ENCODE data around the gene EPN3. TPM values are rescaled to one million over a fixed set of nuclear protein-coding genes. Genes with fewer than 3 reads are reported as not detected.

Gene EPN3
- total RNA-seq, result 0.31 TPM

- DNase-seq, result no peak
Measured at GRCh38 chr17:50532452-50533024, at the start of gene EPN3. Gene EPN3 (plus strand): TSS chr17:50532735. CDS start chr17:50536557, 3,822 bp downstream.

- no peak for DNase-seq
Measured at GRCh38 chr17:50483266-50483665, 49.3 kb upstream of the EPN3 start.

DNA sequence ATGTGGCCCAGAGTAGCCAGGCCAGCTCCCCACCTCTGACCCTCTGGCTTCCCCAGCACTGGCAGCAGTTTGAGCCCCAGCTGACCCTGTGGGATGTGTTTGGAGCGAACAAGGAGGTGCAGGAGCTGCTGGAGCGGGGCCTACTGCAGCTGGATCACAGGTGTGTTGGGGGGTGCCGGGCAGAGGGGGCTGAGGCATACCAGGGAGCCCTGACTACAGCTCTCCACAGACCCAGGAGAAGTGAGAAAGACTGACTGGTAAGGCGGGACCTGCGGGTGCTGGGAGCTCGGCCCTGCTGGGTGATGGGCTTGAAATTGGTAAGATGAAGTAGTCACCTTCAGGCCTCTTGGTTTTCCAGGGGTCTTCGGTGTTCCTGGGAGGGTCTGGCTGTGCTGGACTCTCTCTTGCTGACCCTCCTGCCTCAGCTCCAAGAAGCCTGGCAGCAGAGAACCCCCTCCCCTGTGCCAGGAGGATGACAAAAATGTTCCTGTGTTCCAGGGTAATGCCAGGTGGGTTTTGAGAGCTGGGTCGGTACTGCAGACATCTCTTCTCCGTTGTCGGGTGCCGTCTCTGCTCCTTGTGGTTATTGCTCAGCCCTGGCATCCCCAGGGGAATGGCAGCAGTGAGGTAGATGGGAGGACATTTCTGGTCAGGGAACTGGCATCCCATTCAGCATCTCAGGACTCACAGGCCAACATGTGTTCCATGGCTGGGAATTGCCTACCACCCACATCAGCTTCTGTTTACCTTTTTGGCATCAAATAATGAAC lies 48.0 kb upstream of the EPN3 start:
- no peak for DNase-seq

GRCh38 chr17:50487213-50488096 lies 45.1 kb upstream of the EPN3 start:
- no peak for DNase-seq

GRCh38 chr17:50488880-50489279 lies 43.7 kb upstream of the EPN3 start:
- DNase-seq, result no peak

DNA sequence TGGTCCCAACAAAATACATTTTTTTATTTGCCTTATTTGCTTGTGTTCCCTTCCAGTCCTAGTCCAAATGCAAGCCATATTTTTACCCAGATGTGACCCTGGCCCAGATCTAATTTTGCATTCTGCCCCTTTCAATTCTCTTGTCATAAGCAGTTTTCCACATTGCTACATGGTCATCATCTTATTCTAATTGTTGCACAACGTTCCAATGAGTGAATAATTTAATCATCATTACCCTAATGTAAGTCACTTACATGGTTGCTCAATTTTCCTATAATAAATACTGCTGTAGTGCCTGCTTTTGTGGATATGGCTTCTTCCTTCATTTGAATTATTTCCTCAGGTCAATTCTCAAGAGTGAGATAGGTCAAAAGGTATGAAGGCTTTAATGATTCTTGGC lies 41.0 kb upstream of the EPN3 start:
- no peak for DNase-seq

GRCh38 chr17:50492214-50492613 lies 40.3 kb upstream of the EPN3 start:
- DNase-seq, result no peak

- no peak for DNase-seq
Measured at GRCh38 chr17:50493744-50494143, 38.8 kb upstream of the EPN3 start.

- DNase-seq, result no peak
Measured at GRCh38 chr17:50495217-50495823, 37.2 kb upstream of the EPN3 start.

DNA sequence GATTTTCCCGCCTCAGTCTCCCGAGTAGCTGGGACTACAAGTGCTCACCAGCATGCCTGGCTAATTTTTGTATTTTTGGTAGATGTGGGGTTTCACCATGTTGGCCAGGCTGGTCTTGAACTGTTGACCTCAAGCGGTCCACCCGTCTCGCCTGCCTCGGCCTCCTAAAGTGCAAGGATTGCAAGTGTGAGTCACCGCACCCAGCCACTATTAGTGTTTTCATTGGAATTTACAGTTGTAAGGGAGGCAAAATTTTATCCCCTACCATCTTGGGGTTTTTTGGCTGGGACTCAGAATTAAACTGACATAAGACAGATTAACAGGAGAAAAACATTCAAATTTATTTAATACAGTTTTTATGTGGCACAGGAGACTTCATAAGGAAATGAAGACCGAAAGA lies 36.6 kb upstream of the EPN3 start:
- no peak for DNase-seq

DNA sequence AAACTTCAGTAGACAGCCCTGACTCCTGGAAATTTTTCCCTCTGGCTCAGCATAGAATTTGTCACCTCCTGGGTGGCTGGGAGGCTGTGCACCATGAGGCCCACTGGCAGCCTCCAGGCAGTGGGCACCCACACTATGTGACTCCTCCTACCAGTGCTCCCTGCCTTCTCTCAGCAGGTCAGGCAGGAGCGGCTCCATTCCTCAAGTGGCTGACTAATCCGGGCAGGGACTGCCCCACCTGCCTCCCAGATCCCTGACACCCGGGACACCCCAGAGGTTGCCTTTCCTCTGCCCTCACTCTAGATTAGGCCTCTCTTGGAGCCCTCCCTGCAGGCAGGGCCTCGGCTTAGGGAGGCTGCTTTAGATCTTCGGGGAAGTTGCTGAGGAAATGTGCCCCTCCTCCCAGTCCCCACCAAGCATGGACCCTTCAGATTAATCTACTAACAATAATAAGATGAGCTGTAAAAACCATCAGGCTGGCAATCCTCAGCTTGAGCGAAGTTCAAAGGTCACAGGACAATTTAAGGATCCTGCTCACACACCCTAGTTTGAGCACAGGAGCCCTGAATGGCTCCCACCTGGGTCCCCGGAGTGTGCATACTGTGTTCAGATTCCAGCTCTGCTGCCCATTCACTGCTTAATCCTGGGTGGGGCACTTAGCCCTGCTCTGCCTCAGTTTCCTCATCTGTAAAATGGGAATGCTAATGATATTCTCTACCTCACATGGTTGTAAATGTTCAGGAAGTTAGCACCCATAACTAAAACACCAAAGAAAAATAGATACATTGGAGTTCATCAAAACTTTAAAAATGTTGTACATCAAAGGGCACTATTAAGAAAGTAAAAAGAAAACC lies 34.3 kb upstream of the EPN3 start:
- no peak for DNase-seq

- DNase-seq, result no peak
Measured at GRCh38 chr17:50499270-50499669, 33.3 kb upstream of the EPN3 start.

DNA sequence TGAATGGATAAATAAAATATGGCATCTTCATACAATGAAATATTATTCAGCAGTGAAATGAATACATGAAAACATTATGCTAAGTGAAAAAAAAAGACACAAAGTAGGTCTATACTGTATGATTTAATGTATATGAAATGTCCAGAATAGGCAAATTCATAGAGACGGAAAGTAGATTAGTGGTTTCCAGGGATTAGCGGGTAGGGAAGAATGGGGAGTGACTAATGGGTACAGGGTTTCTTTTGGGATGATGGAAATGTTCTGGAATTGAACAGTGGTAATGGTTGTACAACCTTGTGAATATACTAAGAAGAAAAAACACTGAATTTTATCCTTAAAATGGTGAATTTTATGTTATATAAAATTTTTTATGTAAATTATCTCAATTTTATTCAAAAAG lies 32.8 kb upstream of the EPN3 start:
- DNase-seq, result no peak

DNA sequence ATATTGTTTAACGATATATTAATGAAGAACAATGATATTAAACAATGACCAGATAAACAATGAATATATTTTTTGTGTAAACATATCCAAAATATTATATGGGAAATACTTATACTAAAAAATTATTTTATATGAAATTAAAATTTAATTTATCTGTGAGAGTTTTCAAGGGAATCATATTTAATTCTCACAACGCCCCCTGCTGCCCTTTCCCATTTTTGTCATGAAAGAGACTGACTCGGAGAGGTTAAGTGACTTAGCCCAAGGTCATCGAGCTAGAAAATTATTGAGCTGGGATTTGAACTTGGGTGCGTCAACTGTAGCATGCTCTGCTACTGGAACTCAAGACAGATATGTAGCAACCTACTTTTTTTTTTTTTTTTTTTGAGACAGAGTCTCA lies 31.5 kb upstream of the EPN3 start:
- DNase-seq, result no peak

GRCh38 chr17:50502301-50502990 lies 30.1 kb upstream of the EPN3 start:
- DNase-seq, result no peak

DNA sequence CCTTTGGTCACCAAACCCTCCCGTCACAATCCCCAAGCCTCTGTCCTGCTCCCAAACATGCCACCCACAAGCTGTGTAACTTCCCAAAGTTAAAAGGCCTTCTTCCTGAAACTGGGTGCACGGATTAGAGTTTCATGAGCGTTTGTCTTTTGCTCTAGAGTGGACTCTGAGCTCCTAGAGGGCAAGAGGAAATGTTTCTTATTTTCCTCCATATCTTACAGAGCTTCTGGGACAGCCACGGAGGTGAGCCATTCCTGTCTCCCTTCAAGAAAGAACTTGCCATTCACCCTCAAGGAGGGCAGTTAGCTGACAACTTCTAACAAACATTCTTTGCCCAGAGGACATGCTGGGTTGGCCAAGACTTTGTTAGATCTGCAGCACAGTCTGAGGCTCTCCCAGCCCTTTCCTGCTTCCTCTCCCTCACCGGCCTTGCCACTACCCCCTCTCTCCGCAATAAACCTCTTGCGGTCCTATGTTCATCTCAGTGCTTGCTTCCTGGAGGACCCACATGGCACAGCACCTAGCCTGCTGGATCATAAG lies 26.9 kb upstream of the EPN3 start:
- no peak for DNase-seq

DNA sequence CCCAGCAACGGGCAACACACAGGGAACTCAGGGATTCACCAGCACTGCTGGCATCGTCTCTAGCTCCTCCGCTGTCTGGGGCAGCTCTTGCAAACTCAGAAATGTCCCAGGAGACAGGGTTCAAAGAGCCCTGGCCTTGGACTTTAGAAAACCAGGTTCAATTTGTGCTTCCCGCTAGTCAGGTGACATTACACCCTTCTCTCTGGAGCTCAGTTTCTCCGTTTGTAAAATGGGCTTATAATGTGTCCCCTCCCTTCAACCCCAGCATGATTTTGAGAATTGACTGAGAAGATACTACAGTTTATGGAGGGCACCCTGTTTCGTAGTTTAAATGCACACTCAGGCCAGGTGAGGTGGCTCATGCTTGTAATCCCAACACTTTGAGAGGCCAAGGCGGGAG lies 26.2 kb upstream of the EPN3 start:
- no peak for DNase-seq

GRCh38 chr17:50507871-50508572 lies 24.5 kb upstream of the EPN3 start, which contains the start of gene MYCBPAP:
Gene MYCBPAP (plus strand): TSS chr17:50508439. CDS start chr17:50508675, 236 bp downstream.
- peak; percentile 75 for DNase-seq

DNA sequence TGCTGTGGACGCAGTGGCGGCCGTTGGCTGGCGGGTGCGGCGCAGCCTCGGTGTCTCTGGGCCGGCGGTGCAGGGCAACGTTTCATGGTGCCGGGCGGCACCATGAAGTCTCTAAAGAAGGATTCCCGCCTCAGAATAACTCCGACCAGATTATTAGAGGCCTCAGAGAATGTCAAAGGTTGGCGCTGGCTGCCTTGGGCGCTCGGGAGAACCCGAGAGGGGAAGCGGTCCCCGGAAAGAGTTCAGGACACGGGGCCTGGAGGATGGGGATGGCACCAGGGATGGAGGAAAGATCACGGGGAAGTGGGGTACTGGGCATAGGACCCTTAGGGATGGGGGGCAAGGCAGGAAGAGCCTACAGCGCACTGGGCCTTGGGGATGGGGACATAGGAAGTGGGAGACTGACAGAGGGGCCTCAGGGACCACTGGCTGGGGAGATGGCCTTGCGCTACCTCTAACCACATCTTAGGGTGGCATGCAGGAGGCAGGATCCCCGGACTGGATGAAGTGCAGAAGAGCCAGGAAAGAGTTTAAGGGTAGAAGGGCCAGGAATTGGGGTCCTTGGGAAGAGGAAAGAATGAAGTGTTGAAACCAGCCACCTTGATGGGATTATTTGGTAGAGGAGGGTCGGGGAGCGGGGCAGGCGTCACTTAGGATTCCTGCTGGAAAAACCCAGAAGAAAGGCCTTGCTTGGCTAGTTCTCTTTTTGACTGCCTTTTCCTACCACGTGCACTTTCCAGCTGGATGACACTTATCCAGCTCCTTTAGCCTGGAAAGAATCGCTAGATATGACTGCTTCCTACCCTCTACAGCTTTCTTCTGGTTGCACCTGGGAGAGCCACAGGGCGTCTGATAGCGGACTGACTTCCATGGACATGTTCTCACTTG lies 23.7 kb upstream of the EPN3 start:
- no peak for DNase-seq

All from occipital lobe (tissue), 2 donors.